ENCODE data around the gene OR51I2. TPM values are rescaled to one million over a fixed set of nuclear protein-coding genes. Genes with fewer than 3 reads are reported as not detected.

OR51I2 gene
- total RNA-seq, 1 donor = not detected

- Histone ChIP-seq H3K36me3 (ENCODE audit: insufficient read depth, low read length) (no peaks in the 10 kb centered on the region), H2AFZ (ENCODE audit: low read length) (no peak overlapping the region), H3K9me3 (ENCODE audit: low read depth, low read length) (no peaks in the 10 kb centered on the region), H3K4me3 (ENCODE audit: insufficient read depth, low read length) (no peak overlapping the region), H4K20me1 (ENCODE audit: insufficient read depth, low read length) (no peaks in the 10 kb centered on the region), H3K79me2 (ENCODE audit: insufficient read depth, low read length) (no peaks in the 10 kb centered on the region), H3K27me3 (ENCODE audit: insufficient read depth, low read length) (no peaks in the 10 kb centered on the region), H3K4me2 (ENCODE audit: insufficient read depth, low read length) (no peak overlapping the region), H3K27ac (ENCODE audit: low read depth, low read length) (no peak overlapping the region), H3K4me1 (ENCODE audit: insufficient read depth, low read length) (no peaks in the 10 kb centered on the region)
- DNase-seq (ENCODE audit: insufficient read length, low spot score, missing footprints) = no peak
- TF ChIP-seq CTCF (IDR thresholded peaks at IDR 0.05; ENCODE audit: extremely low read depth, low read depth, low read length) = no peak
These were observed 26.0 kb upstream of the OR51I2 start for GRCh38 chr11:5423131-5423530.

- H3K27ac ChIP-seq (ENCODE audit: low read depth, low read length) = no peak within 1 kb of the TSS
- no peak for DNase-seq (ENCODE audit: insufficient read length, low spot score, missing footprints)
- H2AFZ ChIP-seq (ENCODE audit: low read length) = no peak within 1 kb of the TSS
- H4K20me1 ChIP-seq (ENCODE audit: insufficient read depth, low read length) = no peaks in the 10 kb centered on the region
- TF ChIP-seq CTCF (IDR thresholded peaks at IDR 0.05; ENCODE audit: extremely low read depth, low read depth, low read length) = no peak
- H3K36me3 ChIP-seq (ENCODE audit: insufficient read depth, low read length) = no peaks in the 10 kb centered on the region
- no peaks in the 10 kb centered on the region for H3K4me1 ChIP-seq (ENCODE audit: insufficient read depth, low read length)
- H3K4me2 ChIP-seq (ENCODE audit: insufficient read depth, low read length) = no peak within 1 kb of the TSS
- no peaks in the 10 kb centered on the region for H3K9me3 ChIP-seq (ENCODE audit: low read depth, low read length)
- H3K4me3 ChIP-seq (ENCODE audit: insufficient read depth, low read length) = no peak within 1 kb of the TSS
- H3K27me3 ChIP-seq (ENCODE audit: insufficient read depth, low read length) = no peaks in the 10 kb centered on the region
- no peaks in the 10 kb centered on the region for H3K79me2 ChIP-seq (ENCODE audit: insufficient read depth, low read length)
These were observed 7.7 kb upstream of the OR51I2 start, which contains the start of gene OR51I1 for GRCh38 chr11:5441414-5441813. OR51I1 (minus strand) TSS chr11:5441514; CDS start chr11:5441514, 0 bp downstream.

GRCh38 chr11:5443835-5444393 lies 5.2 kb upstream of the OR51I2 start:
- Histone ChIP-seq H3K4me2 (ENCODE audit: insufficient read depth, low read length) (no peak overlapping the region), H3K9me3 (ENCODE audit: low read depth, low read length) (no peaks in the 10 kb centered on the region), H3K4me1 (ENCODE audit: insufficient read depth, low read length) (no peaks in the 10 kb centered on the region), H3K4me3 (ENCODE audit: insufficient read depth, low read length) (no peak overlapping the region), H3K79me2 (ENCODE audit: insufficient read depth, low read length) (no peaks in the 10 kb centered on the region), H4K20me1 (ENCODE audit: insufficient read depth, low read length) (no peaks in the 10 kb centered on the region), H3K27ac (ENCODE audit: low read depth, low read length) (no peak overlapping the region), H3K36me3 (ENCODE audit: insufficient read depth, low read length) (no peaks in the 10 kb centered on the region), H3K27me3 (ENCODE audit: insufficient read depth, low read length) (no peaks in the 10 kb centered on the region), H2AFZ (ENCODE audit: low read length) (no peak overlapping the region)
- no peak for DNase-seq (ENCODE audit: insufficient read length, low spot score, missing footprints)
- TF ChIP-seq CTCF (IDR thresholded peaks at IDR 0.05; ENCODE audit: extremely low read depth, low read depth, low read length) = no peak

GRCh38 chr11:5449432-5449831 lies 309 bp downstream of the OR51I2 start:
- Histone ChIP-seq H2AFZ (ENCODE audit: low read length) (no peak overlapping the region), H3K36me3 (ENCODE audit: insufficient read depth, low read length) (no peaks in the 10 kb centered on the region), H3K9me3 (ENCODE audit: low read depth, low read length) (no peaks in the 10 kb centered on the region), H3K79me2 (ENCODE audit: insufficient read depth, low read length) (no peaks in the 10 kb centered on the region), H3K4me2 (ENCODE audit: insufficient read depth, low read length) (no peak overlapping the region), H3K4me3 (ENCODE audit: insufficient read depth, low read length) (no peak overlapping the region), H3K4me1 (ENCODE audit: insufficient read depth, low read length) (no peaks in the 10 kb centered on the region), H3K27me3 (ENCODE audit: insufficient read depth, low read length) (no peaks in the 10 kb centered on the region), H4K20me1 (ENCODE audit: insufficient read depth, low read length) (no peaks in the 10 kb centered on the region), H3K27ac (ENCODE audit: low read depth, low read length) (no peak overlapping the region)
- no peak for TF ChIP-seq CTCF (IDR thresholded peaks at IDR 0.05; ENCODE audit: extremely low read depth, low read depth, low read length)
- DNase-seq (ENCODE audit: insufficient read length, low spot score, missing footprints) = no peak
